Stomach (tissue), 4 donors: ENCODE results near the gene DCT.

Source experiments
- EP300 ChIP-seq: sonication (generic); formaldehyde crosslinking; IDR thresholded peaks from one replicate; pipeline ENCODE4 v1.6.1; 2017; ENCODE audit warnings: antibody characterized with exemption
- POLR2A ChIP-seq, 4 donors: fragments of 450-650 bp; IDR thresholded peaks; one replicate each; pipeline ENCODE4 v1.6.1; 2016; ENCODE audit warnings: antibody characterized with exemption in 4 of 4, control low read depth in 2 of 4, mild to moderate bottlenecking in 1 of 4, moderate library complexity in 1 of 4
- POLR2AphosphoS5 ChIP-seq, 3 donors: sonication (generic); formaldehyde crosslinking; IDR thresholded peaks; one replicate each; pipeline ENCODE4 v1.6.1; 2016; ENCODE audit warnings: antibody characterized with exemption in 3 of 3
- TF ChIP-seq, protein P1 (sequence below), 7 experiments: fragments of 450-650 bp in 4 of 7; fragments of 200-600 bp in 3 of 7; sonication (generic) in 3 of 7; IDR thresholded peaks; one replicate each; pipeline ENCODE4 v1.5.1; 2016 to 2019; ENCODE audit warnings: antibody characterized with exemption in 7 of 7, control low read depth in 2 of 7, mild to moderate bottlenecking in 1 of 7

- TF ChIP-seq, protein P1, sequence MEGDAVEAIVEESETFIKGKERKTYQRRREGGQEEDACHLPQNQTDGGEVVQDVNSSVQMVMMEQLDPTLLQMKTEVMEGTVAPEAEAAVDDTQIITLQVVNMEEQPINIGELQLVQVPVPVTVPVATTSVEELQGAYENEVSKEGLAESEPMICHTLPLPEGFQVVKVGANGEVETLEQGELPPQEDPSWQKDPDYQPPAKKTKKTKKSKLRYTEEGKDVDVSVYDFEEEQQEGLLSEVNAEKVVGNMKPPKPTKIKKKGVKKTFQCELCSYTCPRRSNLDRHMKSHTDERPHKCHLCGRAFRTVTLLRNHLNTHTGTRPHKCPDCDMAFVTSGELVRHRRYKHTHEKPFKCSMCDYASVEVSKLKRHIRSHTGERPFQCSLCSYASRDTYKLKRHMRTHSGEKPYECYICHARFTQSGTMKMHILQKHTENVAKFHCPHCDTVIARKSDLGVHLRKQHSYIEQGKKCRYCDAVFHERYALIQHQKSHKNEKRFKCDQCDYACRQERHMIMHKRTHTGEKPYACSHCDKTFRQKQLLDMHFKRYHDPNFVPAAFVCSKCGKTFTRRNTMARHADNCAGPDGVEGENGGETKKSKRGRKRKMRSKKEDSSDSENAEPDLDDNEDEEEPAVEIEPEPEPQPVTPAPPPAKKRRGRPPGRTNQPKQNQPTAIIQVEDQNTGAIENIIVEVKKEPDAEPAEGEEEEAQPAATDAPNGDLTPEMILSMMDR (IDR thresholded peaks at IDR 0.05): no peak
- TF ChIP-seq POLR2AphosphoS5 (IDR thresholded peaks at IDR 0.05): no peak
- no peak for TF ChIP-seq POLR2A (IDR thresholded peaks at IDR 0.05)
- no peak for TF ChIP-seq EP300
Observed at GRCh38 chr13:94414708-94415107, 64.8 kb downstream of the DCT start.
